Measurements from ENCODE around the gene TMEM232. TPM values are rescaled to one million over a fixed set of nuclear protein-coding genes. Genes with fewer than 3 reads are reported as not detected.

The TMEM232 gene
- total and polyA plus RNA-seq, 9 of the 15 experiments (the other 6 are each of a cell fraction or from before 2014, with no cell fraction given) = 0.09 to 2.2 (median 0.41) TPM

- peak; percentile 96 to 98 for TF ChIP-seq MNT (conservative IDR thresholded peaks at IDR 0.05)
- TF ChIP-seq POU5F1 (IDR thresholded peaks at IDR 0.05; ENCODE audit: borderline replicate concordance, low read depth, low read length, partially characterized antibody) = peak; percentile 33
- 0 out of 3 replicates have a peak, but pooled peaks of 1 of the 2 experiments have one; percentile 58 for TF ChIP-seq CBX3 (IDR thresholded peaks at IDR 0.05; ENCODE audit: borderline replicate concordance in 1 of 2, low read length in 2 of 2)
- TF ChIP-seq FOXJ2 (tag; IDR thresholded peaks at IDR 0.05) = 0 out of 2 replicates have a peak, but pooled peaks have one; percentile 55
- no peak for TF ChIP-seq CHD4 (IDR thresholded peaks at IDR 0.05; ENCODE audit: insufficient read depth, insufficient replicate concordance, low read depth, low read length, poor library complexity, severe bottlenecking)
- peak; percentile 70 for TF ChIP-seq FIP1L1 (IDR thresholded peaks at IDR 0.05; ENCODE audit: low read depth, low read length, poor library complexity, severe bottlenecking)
- no peak for TF ChIP-seq BCLAF1 (IDR thresholded peaks at IDR 0.05; ENCODE audit: borderline replicate concordance in 1 of 2, control insufficient read depth in 1 of 2, low read depth in 2 of 2, low read length in 1 of 2)
- no peak for TF ChIP-seq ZNF217 (CRISPR knock-in tag; IDR thresholded peaks at IDR 0.05)
- peak; percentile 33; the same call in 1 of the 2 replicates for TF ChIP-seq FOSL1 (tag; conservative IDR thresholded peaks at IDR 0.05)
- peak; percentile 94 for TF ChIP-seq TFE3 (CRISPR knock-in tag; IDR thresholded peaks at IDR 0.05)
- no peak for TF ChIP-seq KHSRP (IDR thresholded peaks at IDR 0.05)
- no peak for TF ChIP-seq BCOR (IDR thresholded peaks at IDR 0.05)
- TF ChIP-seq GTF3C2 (IDR thresholded peaks at IDR 0.05; ENCODE audit: borderline replicate concordance, extremely low read depth, insufficient read length) = no peak
- TF ChIP-seq ZNF23 (CRISPR knock-in tag; IDR thresholded peaks at IDR 0.05) = no peak
Measured at GRCh38 chr5:110738812-110739651, 12.6 kb upstream of the TMEM232 start, which contains the start of gene SLC25A46 (continued).
